Embryonic facial prominence (tissue), 1 donor: Measurements from ENCODE around the gene POLD3.

Experiments used
- DNase-seq: peaks from one replicate; pipeline ENCODE4 v3.0.0-alpha.2; 2016; ENCODE audit errors: extremely low spot score

The POLD3 gene

GRCh38 chr11:74673693-74674360, 81.4 kb downstream of the POLD3 start:
- no peak for DNase-seq

GRCh38 chr11:74675761-74676160, 83.4 kb downstream of the POLD3 start:
- no peak for DNase-seq

GRCh38 chr11:74676596-74676995, 84.2 kb downstream of the POLD3 start:
- no peak for DNase-seq

GRCh38 chr11:74677131-74677530, 84.7 kb downstream of the POLD3 start:
- DNase-seq = no peak

GRCh38 chr11:74678041-74678440, 85.7 kb downstream of the POLD3 start:
- DNase-seq = no peak

- no peak for DNase-seq
Measured at GRCh38 chr11:74678591-74679512, 86.5 kb downstream of the POLD3 start.

- no peak for DNase-seq
Measured at GRCh38 chr11:74679513-74679865, 87.1 kb downstream of the POLD3 start.

DNA sequence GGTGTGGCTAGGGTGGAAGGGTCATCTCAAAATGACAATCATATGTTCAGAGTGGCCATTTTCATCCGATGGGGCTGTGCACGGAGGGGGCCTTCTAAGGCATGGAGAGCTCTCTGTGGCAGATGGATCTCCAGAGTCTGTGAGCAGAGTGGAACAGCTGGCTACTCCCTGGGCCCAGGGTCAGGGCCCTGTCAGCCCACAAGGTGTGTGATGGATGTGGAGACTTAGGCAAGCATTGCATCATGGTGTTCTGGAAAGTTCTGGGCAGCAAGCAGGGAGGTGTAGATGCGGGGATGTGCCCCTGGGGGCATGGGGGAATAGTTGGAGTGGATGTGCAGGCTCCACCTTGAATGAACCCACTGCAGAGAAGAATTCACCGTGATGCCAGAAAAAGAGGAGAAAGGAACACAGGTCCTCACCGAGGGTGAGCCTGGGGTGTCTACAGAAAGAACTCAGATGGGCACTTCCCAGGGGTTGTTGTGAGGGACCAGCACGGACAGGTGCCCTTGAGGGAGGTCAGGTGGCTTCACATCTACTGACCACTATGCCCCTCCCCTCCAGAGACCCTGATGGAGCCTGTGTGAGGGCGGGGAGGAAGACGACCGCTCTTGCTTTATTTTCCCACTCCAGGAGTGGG, 87.8 kb downstream of the POLD3 start:
- no peak for DNase-seq

DNA sequence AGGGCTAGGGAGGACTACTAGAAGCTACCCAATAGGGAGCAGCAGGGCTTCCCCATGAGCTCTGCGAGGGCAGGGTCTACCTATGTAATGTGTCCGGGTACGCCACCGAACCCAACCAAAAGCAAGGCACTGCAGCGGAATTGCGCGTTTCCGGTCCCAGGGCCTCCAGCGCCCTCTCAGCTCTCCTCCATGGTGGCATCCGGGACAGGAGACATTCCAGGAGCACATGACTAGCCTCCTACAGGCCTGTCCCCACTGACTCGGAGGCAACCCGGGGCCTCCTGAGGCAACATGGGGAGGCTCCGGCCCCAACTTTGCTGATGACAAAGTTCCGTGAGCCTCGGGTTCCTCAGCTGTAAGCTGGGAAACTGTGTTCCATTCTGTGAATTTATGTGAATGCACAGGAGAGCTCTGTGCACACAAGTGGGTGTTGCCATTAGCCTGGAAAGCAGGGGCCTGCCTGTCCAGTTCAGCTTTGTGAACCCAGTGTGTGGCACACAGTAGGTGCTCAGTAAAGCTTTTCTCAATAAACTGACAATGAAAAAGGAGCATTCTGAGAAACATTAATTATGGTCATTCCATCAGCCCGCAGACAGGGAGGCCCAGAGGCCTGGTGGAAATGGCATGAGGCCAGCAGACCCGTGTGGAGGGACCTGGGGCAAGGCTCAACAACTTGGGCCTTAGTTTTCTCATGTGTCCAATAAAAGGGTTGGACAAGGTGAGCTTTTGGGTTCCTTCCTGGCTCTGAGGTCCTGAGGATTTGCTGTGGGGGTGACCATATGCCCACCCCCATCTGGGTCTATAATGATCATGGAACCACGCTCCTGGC, 88.5 kb downstream of the POLD3 start:
- no peak for DNase-seq

DNA sequence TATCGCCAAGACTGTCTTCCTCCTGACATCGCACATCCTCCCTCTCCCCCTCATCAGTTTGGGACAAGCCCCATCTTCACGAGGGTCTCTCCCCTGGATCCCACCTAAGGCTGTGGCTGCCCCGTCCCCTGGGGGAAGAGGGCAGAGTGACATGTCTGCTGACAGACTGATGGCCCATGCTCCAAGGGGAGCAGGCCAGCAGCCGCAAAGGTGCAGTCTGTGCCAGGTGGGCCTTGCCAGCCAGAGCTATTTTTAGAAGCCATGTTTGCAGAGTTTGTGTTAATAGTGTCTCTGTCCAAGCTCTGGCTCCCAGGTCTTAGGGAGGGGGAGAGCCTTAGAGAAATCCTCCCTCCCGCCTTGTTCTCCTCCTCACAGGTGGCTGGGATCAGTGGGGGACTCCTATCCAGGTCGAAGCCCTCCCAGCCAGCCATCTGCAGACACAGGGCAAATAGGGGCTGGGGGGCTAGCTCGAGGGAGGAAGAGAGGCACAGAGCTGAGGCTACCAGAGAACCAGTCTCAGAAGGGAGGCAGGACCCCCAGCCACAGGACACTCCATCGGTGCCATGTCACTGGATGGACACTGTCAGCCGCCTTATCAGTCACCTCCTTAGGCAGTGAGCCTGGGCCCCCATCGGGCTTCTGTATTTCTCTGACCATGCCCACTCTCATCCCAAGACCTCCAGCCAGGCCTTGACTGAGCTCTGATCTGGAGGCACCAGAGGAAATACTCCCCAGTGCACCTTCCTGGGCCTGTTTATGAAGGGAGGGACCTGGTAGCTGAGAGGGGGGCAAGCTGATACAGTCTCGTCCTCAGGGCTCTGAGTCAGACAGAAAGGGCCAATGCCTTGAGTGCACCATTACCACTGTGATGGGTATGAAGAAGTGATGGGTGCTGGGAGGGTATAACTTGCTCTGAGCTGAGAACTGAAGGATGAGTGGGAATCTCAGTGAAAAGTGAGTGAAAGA, 89.6 kb downstream of the POLD3 start:
- no peak for DNase-seq

- no peak for DNase-seq
Measured at GRCh38 chr11:74682731-74683278, 90.4 kb downstream of the POLD3 start.

- no peak for DNase-seq
Measured at GRCh38 chr11:74683279-74683871, 91.0 kb downstream of the POLD3 start.

DNA sequence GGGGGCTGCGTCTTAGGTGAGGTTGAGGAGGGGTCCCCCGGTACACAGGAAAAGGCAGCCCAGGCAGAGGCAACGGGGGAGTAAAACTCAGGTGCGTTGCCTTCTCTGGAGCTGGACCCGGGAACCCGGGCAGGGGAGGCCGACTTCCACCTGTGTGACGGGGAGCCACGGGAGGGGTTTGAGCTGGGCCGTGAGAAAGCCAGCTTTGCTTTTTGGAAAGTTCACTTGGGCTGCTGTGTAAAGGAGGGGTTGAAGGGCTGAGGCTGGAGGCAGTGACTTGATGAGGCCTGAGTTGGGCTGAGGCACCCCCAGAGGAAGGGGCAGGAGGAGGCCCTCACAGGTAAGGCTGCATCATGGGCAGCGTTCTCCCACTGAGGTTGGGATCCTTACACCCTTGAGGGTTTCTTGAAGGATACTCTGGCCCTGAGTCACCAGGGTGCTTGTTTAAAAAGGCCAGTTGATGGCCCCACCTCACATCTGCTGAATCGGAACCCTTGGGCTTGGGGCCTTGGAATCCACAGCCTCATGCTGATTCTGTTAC, 91.6 kb downstream of the POLD3 start:
- no peak for DNase-seq

GRCh38 chr11:74684661-74685060, 92.3 kb downstream of the POLD3 start:
- DNase-seq = no peak

DNA sequence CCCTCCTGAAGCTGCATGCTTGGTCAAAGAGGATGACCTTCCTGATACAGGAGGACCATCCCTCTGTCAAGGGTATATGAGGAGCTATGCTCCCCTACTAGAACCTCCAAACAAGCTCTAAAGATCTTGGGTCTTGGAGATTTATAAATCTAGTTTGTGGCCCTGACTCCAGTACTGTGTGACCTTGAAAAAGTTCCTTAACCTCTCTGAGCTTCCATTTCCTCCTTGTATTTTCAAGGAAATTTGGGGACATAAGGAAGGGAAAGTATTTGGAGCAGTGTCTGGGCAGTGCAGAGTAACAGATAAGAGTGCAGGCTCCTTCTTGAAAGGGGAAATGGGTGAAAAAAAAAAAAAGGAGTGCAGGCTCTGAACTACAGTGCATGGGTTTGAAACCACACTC, 93.0 kb downstream of the POLD3 start:
- no peak for DNase-seq

DNA sequence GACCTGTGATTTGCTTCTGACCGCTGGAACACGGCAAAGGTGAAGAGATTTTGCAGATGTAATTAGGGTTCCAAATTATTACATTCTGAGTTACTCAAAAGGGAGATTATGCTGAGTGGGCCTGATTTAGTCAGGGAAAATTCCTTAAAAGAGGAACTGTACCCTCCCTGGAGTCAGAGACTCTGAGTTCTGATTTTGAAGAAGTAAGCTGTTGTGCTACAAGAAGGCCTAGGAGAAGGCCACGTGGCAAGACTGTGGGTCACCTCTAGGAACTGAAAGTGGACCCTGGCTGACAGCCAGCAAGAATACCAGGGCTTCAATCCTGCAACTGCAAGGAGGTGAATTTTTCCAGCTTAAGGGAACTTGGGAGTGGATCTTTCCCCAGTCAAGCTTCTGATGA, 93.5 kb downstream of the POLD3 start:
- DNase-seq = no peak

DNA sequence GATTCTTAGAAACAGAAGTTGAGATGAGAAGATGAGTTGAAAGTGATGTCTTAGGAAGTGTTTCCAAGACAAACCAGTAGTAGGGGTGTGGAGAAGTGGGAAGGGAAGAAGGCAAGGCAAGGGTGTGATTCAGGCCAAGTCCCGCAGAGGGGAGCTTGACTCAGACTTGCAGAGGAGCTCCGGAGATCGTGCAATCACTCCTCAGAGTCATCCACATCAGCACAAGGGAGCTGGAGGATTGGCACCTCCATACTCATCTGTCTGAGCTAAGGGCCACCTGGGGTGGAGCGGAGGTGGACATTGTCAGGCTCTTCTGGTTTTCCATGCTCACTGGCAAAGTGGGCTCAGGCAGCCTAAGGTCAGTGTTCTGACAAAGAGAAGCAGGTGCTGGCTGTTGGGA, 94.4 kb downstream of the POLD3 start:
- DNase-seq = no peak

DNA sequence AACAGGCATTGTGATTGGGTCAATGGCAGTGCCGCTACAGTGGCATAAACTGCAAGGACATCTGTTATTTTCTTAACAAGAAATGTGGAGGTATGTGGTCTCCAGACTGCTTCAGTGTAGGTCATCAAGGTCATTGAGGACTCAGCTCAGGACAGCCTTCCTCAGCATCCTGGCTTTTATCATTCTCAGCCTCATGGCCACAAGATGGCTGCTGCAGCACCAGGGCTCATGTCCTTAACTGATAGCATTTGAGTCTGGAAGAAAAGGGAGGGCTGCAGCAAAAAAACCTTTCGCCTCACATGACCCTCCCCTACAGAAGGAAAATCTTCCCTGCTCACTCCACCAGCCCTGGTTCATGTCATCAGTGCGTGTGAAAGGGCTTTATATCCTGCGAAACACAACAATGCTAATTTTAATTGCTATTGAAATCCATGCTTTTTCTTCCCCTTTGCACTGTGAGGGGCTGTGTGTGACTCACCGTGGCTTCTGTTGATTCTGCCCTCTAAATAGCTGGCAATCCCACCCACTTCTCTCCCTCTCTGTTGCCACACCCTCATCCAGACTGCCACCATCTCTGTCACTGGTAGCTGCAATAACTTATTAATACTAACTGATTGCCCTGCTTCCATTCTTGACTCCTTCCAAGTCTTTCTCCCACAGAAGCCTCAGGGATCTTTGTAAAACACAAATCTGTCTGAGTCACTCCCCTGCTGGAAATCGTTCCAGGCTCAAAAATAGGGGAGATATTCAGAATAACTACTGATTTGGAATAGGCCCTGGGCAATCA, 95.0 kb downstream of the POLD3 start:
- no peak for DNase-seq

- no peak for DNase-seq
Measured at GRCh38 chr11:74689666-74690065, 97.3 kb downstream of the POLD3 start.
